Tibial nerve (tissue), 3 donors: ENCODE results near the gene SLC25A48.

ENCODE experiments used
- CTCF ChIP-seq, 5 experiments: fragments of 200-600 bp in 3 of 5; fragments of 450-650 bp in 2 of 5; sonication (generic) in 3 of 5; IDR thresholded peaks; one replicate each; pipeline ENCODE4 v1.5.1; 2016 to 2019; ENCODE audit warnings: antibody characterized with exemption in 5 of 5, mild to moderate bottlenecking in 3 of 5, moderate library complexity in 2 of 5
- POLR2A ChIP-seq, 2 donors: fragments of 450-650 bp; IDR thresholded peaks; one replicate each; pipeline ENCODE4 v1.6.1; 2017; ENCODE audit warnings: antibody characterized with exemption in 2 of 2, mild to moderate bottlenecking in 2 of 2, moderate library complexity in 2 of 2

GRCh38 chr5:135877570-135878155 is 43.2 kb downstream of the SLC25A48 start:
- no peak for TF ChIP-seq POLR2A (IDR thresholded peaks at IDR 0.05)
- no peak for TF ChIP-seq CTCF (IDR thresholded peaks at IDR 0.05)
